Body of pancreas (tissue), 4 donors: Measurements from ENCODE around the gene SMG9. TPM values are rescaled to one million over a fixed set of nuclear protein-coding genes. Genes with fewer than 3 reads are reported as not detected.

Experiments used
- ATAC-seq: fragments of 150-250 bp; one replicate; pipeline ENCODE4 v1.9.1; 2016
- DNase-seq, 4 donors: peaks; one replicate each; pipeline ENCODE4 v3.0.0-alpha.2; 2019
- H3K27ac ChIP-seq, 4 donors: fragments of 200-600 bp; sonication (generic); 1 replicate in 3 of 4; 2 replicates in 1 of 4; pipeline versions ENCODE4 v1.5.1 to v1.6.1; 2016 to 2019; ENCODE audit warnings: mild to moderate bottlenecking in 1 of 4, mixed read lengths in 1 of 4, moderate library complexity in 1 of 4
- H3K27me3 ChIP-seq, 2 donors: fragments of 200-600 bp; sonication (generic); one replicate each; pipeline ENCODE4 v1.6.0; 2016; ENCODE audit warnings: mild to moderate bottlenecking in 1 of 2
- H3K36me3 ChIP-seq, 2 donors: fragments of 200-600 bp; sonication (generic); replicated peaks in 1 of 2; 2 replicates each; pipeline ENCODE4 v1.5.1; 2016; ENCODE audit warnings: low read depth in 2 of 2; ENCODE audit not compliant: insufficient read depth in 1 of 2
- H3K4me1 ChIP-seq: fragments of 200-600 bp; sonication (generic); one replicate; pipeline ENCODE4 v1.6.0; 2016
- H3K4me3 ChIP-seq, 2 donors: fragments of 200-600 bp; sonication (generic); 1 replicate in 1 of 2; 2 replicates in 1 of 2; pipeline ENCODE4 v1.5.1; 2016 to 2019
- H3K9me3 ChIP-seq, 3 donors: fragments of 200-600 bp; sonication (generic); 1 replicate in 2 of 3; 2 replicates in 1 of 3; pipeline ENCODE4 v1.5.1; 2016
- CTCF ChIP-seq, 7 experiments: fragments of 450-650 bp in 4 of 7; fragments of 200-600 bp in 3 of 7; sonication (generic) in 3 of 7; IDR thresholded peaks; one replicate each; pipeline ENCODE4 v1.5.1; 2016 to 2019; ENCODE audit warnings: antibody characterized with exemption in 7 of 7
- POLR2A ChIP-seq, 3 donors: fragments of 450-650 bp; IDR thresholded peaks; one replicate each; pipeline ENCODE4 v1.6.1; 2016; ENCODE audit warnings: antibody characterized with exemption in 3 of 3, mild to moderate bottlenecking in 2 of 3
- WGBS, 2 donors: methylation state at CpG; one replicate each; pipeline ENCODE4 v1.1.5; 2017; 5-methylcytosine and 5-hydroxymethylcytosine counted together
- intact Hi-C: fragments of 100-400 bp; cut with DNase I; formaldehyde crosslinking; loops from one replicate; pipeline ENCODE4 v1.15.1; 2023
- total RNA-seq, 2 donors: library from RNA; depleted of rRNA; stranded (reverse); fragments of >200 nt; gene quantifications; one replicate each; pipeline ENCODE4 v1.1.0, GENCODE V29; 2016

The SMG9 gene
- total RNA-seq, 2 donors from 2014 or later: 8.3 to 52.1 TPM

GRCh38 chr19:43784241-43784980 is 29.6 kb upstream of the SMG9 start:
- Histone ChIP-seq H3K4me3 (no peak overlapping the region), H3K27me3 (no peaks in the 10 kb centered on the region), H3K27ac (no peak overlapping the region), H3K9me3 (no peaks in the 10 kb centered on the region), H3K36me3 (no peaks in the 10 kb centered on the region), H3K4me1 (no peaks in the 10 kb centered on the region)
- TF ChIP-seq CTCF (IDR thresholded peaks at IDR 0.05) (no peak), POLR2A (IDR thresholded peaks at IDR 0.05) (no peak)
- WGBS, 2 donors: 43 to 57% methylated on average over 4 of the region's 4 CpGs
- DNase-seq: peak in 2 of 4 donors; percentile 29 to 33
- intact Hi-C loops: loop anchor here (5.0 kb wide), 1 partner anchor 37 kb away; no protein-coding TSS in a partner anchor
- no peak for ATAC-seq

GRCh38 chr19:43783636-43784035 is 28.9 kb upstream of the SMG9 start:
- H3K9me3 ChIP-seq: no peaks in the 10 kb centered on the region
- ATAC-seq: no peak
- no peak overlapping the region for H3K27ac ChIP-seq
- H3K36me3 ChIP-seq: no peaks in the 10 kb centered on the region
- intact Hi-C loops: loop anchor here (5.0 kb wide), 1 partner anchor 36 kb away; no protein-coding TSS in a partner anchor
- no peak for TF ChIP-seq POLR2A (IDR thresholded peaks at IDR 0.05)
- no peak for TF ChIP-seq CTCF (IDR thresholded peaks at IDR 0.05)
- 77 to 80% methylated on average over 8 of the region's 8 CpGs for WGBS, 2 donors
- no peak overlapping the region for H3K4me3 ChIP-seq
- no peaks in the 10 kb centered on the region for H3K4me1 ChIP-seq
- DNase-seq: no peak
- no peaks in the 10 kb centered on the region for H3K27me3 ChIP-seq

GRCh38 chr19:43782689-43783231 is 28.0 kb upstream of the SMG9 start:
- Histone ChIP-seq H3K27me3 (no peaks in the 10 kb centered on the region), H3K36me3 (no peaks in the 10 kb centered on the region), H3K4me1 (no peaks in the 10 kb centered on the region), H3K9me3 (no peaks in the 10 kb centered on the region), H3K4me3 (no peak overlapping the region), H3K27ac (no peak overlapping the region)
- ATAC-seq (no peak), DNase-seq (no peak)
- WGBS, 2 donors: 57 to 85% methylated on average over 8 to 20 of the region's 24 CpGs
- intact Hi-C loops: loop anchor here (5.0 kb wide), 1 partner anchor 35 kb away; no protein-coding TSS in a partner anchor
- no peak for TF ChIP-seq POLR2A (IDR thresholded peaks at IDR 0.05)
- TF ChIP-seq CTCF (IDR thresholded peaks at IDR 0.05): no peak

GRCh38 chr19:43782311-43782660 is 27.5 kb upstream of the SMG9 start:
- no peaks in the 10 kb centered on the region for H3K27me3 ChIP-seq

More at GRCh38 chr19:43782311-43782660, 27.5 kb upstream of the SMG9 start:
- Histone ChIP-seq H3K9me3 (no peaks in the 10 kb centered on the region), H3K36me3 (no peaks in the 10 kb centered on the region), H3K4me3 (no peak overlapping the region), H3K27ac (no peak overlapping the region), H3K4me1 (no peaks in the 10 kb centered on the region)
- TF ChIP-seq CTCF (IDR thresholded peaks at IDR 0.05) (no peak), POLR2A (IDR thresholded peaks at IDR 0.05) (no peak)
- WGBS, 2 donors: 42 to 43% methylated on average over 4 to 8 of the region's 8 CpGs
- intact Hi-C loops: loop anchor here (5.0 kb wide), 1 partner anchor 35 kb away; no protein-coding TSS in a partner anchor
- no peak for DNase-seq
- no peak for ATAC-seq
